ENCODE data around the gene MCC.

- TF ChIP-seq ZNF565 (CRISPR knock-in tag; conservative IDR thresholded peaks at IDR 0.05; ENCODE audit: low read depth): no peak
- no peak for TF ChIP-seq PATZ1 (CRISPR knock-in tag; IDR thresholded peaks at IDR 0.05; ENCODE audit: borderline replicate concordance)
- no peak for TF ChIP-seq RARB (CRISPR knock-in tag; IDR thresholded peaks at IDR 0.05)
- no peak for TF ChIP-seq ZFP30 (CRISPR knock-in tag; IDR thresholded peaks at IDR 0.05)
- TF ChIP-seq TSHZ2 (CRISPR knock-in tag; IDR thresholded peaks at IDR 0.05): peak; percentile 77
- TF ChIP-seq BACH2 (CRISPR knock-in tag; IDR thresholded peaks at IDR 0.05; ENCODE audit: borderline replicate concordance): no peak
- TF ChIP-seq TOX (CRISPR knock-in tag; IDR thresholded peaks at IDR 0.05; ENCODE audit: borderline replicate concordance): no peak
- no peak for TF ChIP-seq ZFP3 (CRISPR knock-in tag; IDR thresholded peaks at IDR 0.05)
- TF ChIP-seq ARNTL (CRISPR knock-in tag; IDR thresholded peaks at IDR 0.05; ENCODE audit: borderline replicate concordance, low read depth): no peak
- no peak for TF ChIP-seq SNAI2 (CRISPR knock-in tag; IDR thresholded peaks at IDR 0.05)
- TF ChIP-seq ZC3H10 (CRISPR knock-in tag; IDR thresholded peaks at IDR 0.05): no peak
- TF ChIP-seq GLIS3 (CRISPR knock-in tag; IDR thresholded peaks at IDR 0.05): no peak
- 0 out of 2 replicates have a peak, but pooled peaks have one; percentile 26 for TF ChIP-seq ZNF70 (CRISPR knock-in tag; IDR thresholded peaks at IDR 0.05)
- no peak for TF ChIP-seq ZNF8 (CRISPR knock-in tag; IDR thresholded peaks at IDR 0.05)
Observed at GRCh38 chr5:113179156-113179555, 309.1 kb downstream of the MCC start.
